D341Med (cell line): ENCODE measurements around the gene CCDC182.
A peak's percentile ranks its signal among the peaks of the same experiment; 100 is the strongest.

Source experiments
- DNase-seq: peaks from one replicate; pipeline ENCODE4 v3.0.0; 2012; ENCODE audit warnings: low spot score

Gene CCDC182

GRCh38 chr17:57756951-57757350 lies 11.9 kb upstream of the CCDC182 start:
- DNase-seq, result no peak

- DNase-seq, result no peak
These were observed 10.5 kb upstream of the CCDC182 start for GRCh38 chr17:57755480-57756070.

DNA sequence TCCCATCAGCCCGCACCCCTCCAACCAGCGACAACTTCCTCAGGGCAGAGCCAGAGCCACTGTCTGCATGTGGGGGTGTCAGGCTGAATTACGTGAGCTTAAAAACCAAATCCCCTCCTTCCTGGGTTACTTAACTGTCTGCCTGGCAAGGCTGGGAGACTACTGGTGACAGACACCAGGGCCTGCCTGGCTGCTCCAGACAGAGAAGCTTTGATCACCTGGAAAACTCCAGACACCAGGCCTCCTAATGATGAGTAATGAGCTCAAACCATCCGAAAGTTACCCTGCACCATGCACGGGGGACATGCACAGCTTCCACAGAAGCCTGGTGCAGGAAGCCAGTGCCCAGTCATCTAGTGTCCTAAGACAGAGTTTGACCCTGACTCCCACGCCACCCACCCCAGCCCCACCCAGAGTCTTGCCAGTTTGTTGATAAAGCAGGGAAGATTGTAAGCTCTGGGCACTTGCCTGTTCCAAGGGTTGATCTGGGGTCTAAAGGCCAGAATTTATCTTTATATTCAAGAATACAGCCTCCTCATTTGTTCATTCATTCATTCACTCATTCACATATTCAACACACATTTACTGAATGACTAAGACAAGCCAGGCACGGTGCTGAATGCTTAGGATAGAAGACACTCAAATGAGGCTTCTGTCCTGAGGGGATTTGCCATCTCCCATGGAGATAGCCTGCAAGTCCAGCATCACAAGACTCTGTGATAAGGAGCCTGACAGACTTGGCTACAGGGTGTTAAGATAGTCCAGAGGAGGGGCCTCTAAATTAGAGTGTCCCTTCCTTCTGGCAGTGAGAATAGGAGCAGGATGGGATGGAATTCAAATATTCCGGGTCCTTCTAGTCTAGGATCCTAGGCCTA lies 7.2 kb upstream of the CCDC182 start:
- no peak for DNase-seq

- DNase-seq, result no peak
These were observed 6.4 kb upstream of the CCDC182 start for GRCh38 chr17:57751348-57751971.

GRCh38 chr17:57750895-57751294 lies 5.8 kb upstream of the CCDC182 start:
- DNase-seq, result no peak

- no peak for DNase-seq
These were observed 5.2 kb upstream of the CCDC182 start for GRCh38 chr17:57750109-57750871.

GRCh38 chr17:57749701-57750100 lies 4.6 kb upstream of the CCDC182 start:
- no peak for DNase-seq

- peak; percentile 86 for DNase-seq
These were observed 2.3 kb upstream of the CCDC182 start for GRCh38 chr17:57747221-57748017.

- DNase-seq, result no peak
These were observed 1.1 kb upstream of the CCDC182 start for GRCh38 chr17:57746221-57746620.

- DNase-seq, result no peak
These were observed 616 bp downstream of the CCDC182 start for GRCh38 chr17:57744195-57745170.

- no peak for DNase-seq
These were observed 4.9 kb downstream of the CCDC182 start for GRCh38 chr17:57740235-57740528.

DNA sequence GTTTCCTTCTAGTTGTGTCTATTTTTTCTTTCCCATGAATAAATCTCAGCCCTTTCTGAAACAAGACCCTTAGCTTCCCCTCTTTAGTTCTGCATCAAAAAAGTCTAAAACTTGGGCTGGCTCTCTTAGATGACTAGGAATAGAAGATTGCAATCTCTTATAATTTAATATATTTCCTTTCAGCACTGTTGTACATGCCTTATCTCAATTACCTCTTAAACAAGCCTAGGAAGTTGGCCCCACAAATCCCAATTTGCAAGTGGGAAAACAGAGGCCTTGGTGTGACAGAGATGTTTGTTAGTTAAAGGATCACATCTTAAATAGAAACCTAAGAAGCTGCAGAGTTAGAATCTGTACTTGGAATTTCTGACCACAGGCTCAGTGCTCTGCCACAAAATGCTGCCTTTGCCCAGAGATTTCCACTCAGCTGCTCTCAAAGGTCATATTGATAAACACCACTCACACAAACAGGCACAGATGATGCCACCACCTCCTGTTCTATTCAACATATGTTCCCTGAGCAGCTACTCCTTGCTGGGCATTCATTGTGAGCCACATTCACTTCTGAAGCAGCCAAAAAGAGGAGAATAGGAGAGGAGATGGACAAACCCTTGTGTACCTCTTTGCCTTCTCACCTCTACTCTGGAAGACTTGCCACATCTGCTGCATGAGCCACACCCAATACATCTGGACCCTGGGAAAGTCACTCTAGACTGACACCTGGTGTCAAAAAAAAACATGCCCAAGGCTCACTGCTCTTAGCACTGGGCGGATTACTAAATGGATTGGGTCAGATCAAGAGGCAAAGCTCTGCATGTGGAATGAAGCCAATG lies 5.5 kb downstream of the CCDC182 start:
- peak; percentile 82 for DNase-seq

GRCh38 chr17:57737450-57737849 lies 7.6 kb downstream of the CCDC182 start:
- no peak for DNase-seq

- DNase-seq, result no peak
These were observed 9.4 kb downstream of the CCDC182 start for GRCh38 chr17:57735707-57736106.

GRCh38 chr17:57735230-57735629 lies 9.9 kb downstream of the CCDC182 start:
- DNase-seq, result no peak

DNA sequence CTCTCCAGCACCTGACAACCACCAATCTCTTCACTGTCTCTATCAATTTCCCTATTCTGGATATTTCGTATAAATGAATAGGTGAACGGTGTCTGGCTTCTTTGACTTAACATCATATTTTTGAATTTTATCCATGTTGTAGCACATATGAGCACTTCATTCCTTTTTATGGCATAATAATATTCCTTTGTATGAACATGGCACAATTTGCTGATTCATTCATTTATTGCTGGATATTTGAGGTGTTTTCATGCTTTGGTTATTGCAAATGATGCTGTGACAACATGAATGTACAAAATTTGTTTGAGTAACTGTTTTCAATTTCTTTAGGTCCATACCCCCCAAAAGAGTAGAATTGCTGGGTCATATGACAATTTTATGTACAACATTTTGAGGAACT lies 12.0 kb downstream of the CCDC182 start:
- no peak for DNase-seq

- no peak for DNase-seq
These were observed 13.0 kb downstream of the CCDC182 start for GRCh38 chr17:57732062-57732461.

- no peak for DNase-seq
These were observed 14.9 kb downstream of the CCDC182 start for GRCh38 chr17:57730026-57730701.

DNA sequence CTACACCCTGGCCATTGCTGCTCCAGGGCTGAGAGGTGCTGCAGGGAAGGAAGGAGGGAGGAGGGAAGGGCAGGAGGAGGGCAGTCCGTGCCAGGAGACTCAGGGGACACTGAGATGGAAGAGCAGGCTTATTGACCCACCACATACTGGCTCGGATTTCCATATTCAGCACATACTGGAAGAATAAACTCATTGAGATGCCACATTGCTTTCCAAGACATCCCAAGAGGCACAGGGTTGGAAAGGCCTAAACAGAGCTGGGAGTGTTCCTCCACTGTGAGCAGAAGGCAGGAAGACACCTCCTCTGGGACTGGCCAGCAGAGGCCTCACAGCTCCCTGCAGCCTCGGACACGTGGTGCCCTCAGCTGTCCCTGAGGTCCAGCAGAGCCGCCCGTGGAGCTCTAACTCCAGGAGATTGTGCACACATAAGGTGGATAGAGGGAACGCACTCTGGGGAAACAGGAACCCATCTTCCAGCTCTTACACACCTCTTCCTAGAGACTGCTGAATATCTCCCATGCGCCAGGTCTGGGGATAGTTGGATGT lies 17.4 kb downstream of the CCDC182 start:
- no peak for DNase-seq
